ENCODE measurements around the gene IL22RA1.

IL22RA1 gene

GRCh38 chr1:24136956-24137539 is 5.9 kb downstream of the IL22RA1 start:
- DNase-seq = no peak

DNA sequence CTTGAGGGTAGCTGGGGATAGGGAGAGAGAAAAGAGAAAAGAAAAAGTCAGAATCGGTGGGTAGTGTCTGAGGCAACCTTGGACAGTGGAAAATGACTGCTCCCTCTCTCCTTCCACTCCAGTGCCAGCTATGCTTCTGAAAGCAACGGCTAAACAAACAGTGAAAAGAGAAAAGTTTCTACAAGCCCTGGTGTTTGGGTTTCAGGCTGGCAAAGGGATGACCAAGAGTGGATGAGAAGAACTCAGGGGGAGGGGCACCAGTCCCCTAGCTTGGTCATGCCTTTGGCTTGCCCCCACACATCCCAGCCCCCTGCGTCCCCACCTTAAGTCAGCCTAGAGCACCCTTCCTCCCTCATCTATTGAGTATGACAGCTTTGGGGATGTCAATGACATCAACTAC is 8.6 kb downstream of the IL22RA1 start:
- no peak for DNase-seq

DNA sequence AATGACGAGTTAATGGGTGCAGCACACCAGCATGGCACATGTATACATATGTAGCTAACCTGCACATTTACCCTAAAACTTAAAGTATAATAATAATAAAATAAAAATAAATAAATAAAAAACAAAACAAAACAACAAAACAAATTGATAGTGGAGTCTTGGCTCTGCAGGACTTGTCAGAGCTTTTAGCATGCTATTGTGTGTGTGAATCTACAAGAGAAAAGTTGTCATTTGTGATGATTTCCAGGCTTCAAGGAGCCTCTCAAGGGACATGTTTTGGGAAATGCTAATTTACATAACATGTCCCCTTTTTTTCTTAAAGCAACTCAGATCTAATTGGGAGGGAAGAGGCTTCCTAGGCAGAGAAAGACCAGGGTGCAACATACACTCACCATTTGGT is 9.1 kb downstream of the IL22RA1 start:
- DNase-seq = no peak

DNA sequence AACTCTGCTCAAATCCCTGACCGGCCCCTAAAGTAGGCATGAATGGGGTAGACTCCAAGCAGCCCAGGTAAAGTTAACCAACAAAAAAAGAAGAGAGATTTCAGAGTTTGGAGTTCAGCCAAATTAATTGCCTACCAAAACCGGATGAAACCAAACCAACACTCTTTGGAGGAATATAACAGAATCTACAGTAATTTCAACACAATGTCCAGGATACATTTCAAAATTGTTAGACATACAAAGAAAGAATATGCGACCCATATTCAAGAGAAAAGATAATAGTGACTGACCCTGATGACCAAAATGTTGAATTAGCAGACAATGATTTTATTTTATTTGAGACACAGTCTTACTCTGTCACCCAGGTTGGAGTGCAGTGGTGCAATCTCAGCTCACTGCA is 12.6 kb downstream of the IL22RA1 start:
- DNase-seq = no peak

DNA sequence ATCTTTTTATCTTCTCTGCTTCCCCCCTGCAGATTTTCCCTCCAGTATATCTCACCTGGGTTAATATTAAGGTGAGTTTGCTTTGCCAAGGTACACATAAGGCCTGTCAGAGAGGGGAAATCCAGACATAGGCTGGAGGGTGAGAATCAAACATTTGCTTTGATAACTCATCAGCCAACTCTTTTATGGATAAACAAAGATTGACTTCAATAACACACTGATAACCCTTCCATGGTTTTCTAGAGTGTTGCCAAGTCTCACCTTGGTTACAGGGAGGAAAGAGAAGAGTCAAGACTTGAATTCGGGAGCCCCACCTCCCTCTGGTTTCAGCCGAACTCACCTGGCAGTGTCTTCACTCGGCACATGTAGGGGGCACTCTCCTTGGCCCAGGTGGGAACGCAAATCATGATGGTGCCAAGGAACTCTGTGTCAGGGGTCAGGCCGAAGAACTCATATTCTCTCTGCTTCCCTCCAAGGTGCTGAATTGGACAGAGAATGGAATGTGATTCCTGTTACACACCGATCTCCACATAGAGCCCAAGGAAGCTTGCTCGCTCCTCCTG is 15.1 kb downstream of the IL22RA1 start:
- no peak for DNase-seq

- no peak for DNase-seq
These were observed 15.7 kb downstream of the IL22RA1 start for GRCh38 chr1:24127134-24127800.

GRCh38 chr1:24126672-24127023 is 16.3 kb downstream of the IL22RA1 start:
- DNase-seq = no peak

DNA sequence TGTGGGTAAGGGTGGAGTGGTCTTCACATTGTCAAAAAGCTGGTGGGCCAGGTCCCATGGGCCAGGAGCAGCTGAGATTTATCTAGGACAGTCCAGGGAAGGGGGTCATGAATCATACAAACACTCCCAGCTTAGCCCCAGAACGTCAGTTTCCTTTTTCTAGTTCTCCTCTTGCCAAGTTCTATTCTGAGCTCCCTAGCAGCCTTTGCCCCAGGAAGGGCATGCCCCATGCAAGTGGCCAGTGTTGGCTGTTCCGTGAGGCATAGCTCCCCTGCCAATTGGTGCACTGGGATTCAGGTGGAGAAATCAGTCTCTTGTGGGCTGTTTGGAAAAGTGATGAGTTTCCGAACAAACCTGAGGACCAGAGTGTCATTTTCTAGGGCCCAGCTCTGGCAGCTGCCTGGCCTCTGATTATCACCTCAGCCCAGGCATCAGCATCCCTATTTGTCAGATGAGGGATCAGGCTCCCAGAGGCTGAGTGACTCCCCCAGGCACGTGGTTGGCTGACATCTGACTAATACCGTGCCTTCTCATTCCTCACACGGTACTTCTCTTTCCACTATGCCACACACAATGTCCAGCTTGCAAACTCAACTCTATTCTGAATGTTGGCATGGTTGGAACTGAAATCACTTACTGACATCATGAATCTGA is 16.8 kb downstream of the IL22RA1 start:
- no peak for DNase-seq

- no peak for DNase-seq
These were observed 17.5 kb downstream of the IL22RA1 start for GRCh38 chr1:24125456-24125855.

DNA sequence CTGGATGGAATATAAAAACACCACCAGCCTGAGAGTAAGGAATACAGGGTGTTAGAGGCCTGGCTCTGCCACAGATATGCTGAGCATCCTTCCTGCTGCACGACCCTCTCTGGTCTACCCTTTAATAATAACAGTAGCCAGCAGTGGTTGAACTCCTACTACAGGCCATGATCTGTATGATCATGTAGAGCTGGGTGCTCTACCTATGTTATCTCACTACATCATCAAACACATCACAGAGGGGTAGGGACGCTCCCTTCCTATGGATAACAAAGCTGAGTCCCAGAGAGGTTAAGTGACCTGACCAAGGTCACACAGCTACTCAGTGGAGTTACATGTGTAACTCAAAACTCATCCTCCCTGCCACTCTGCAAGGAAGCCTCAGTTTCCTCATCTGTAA is 18.0 kb downstream of the IL22RA1 start:
- DNase-seq = no peak

DNA sequence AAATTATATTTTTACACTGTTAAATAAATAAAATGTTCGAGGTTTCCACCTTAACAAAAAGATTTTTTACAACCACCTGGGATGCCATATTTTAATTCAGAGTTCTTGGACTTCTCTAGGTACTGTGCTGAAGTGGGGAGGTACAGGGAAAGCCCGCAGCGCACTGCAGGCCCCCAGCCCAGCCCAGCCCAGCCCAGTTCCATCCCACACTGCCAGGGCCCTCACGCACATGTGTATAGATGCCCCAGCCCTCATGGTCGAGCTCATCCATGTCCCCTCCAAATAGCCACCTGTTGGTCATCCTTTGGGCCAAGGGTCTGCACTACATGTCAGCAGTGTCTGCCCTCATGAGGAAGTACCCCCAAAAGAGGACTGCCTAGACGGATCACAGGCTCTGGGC is 19.3 kb downstream of the IL22RA1 start:
- DNase-seq = no peak

- DNase-seq = no peak
These were observed 20.2 kb downstream of the IL22RA1 start for GRCh38 chr1:24122776-24123175.

DNA sequence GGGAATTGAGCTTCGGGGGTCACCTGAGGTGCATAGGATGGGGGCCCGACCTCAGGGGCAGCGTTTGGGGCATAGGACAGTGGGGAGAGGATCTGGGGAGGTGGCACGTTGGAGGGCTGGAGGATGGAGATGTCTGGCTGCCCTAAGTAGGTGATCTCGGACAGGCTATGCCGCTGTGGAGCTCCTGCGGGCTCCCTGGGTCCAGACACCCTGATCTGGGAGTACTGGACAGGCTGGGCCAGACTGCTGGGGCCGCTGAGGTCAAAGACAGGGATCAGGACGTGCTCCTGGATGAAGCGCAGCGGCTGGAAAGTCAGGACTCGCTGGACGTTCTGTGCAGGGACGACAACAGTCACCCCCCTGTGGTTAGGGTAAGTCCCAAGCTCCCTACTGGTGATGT is 21.5 kb downstream of the IL22RA1 start:
- DNase-seq = no peak

DNA sequence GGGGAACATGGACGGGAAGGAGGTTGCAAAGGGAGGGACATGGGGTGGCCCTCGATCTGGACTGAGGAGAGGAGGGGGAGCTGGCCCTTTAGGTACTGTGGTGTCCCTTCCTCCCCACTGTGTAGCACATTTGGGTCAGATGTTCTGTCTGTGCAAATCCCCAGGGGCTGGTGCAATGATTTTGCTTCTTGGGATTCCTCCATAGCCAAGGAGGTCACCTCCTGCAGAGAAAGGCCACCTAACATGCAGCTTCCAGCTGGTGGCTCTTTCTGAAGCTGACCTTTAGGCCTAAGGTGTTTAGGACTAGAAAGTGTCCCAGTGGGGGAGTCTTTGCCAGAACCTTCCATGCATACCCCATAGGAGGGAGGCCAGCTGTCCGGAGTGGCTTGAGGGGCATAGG is 22.0 kb downstream of the IL22RA1 start:
- no peak for DNase-seq

- no peak for DNase-seq
These were observed 22.8 kb downstream of the IL22RA1 start for GRCh38 chr1:24119859-24120756.

- DNase-seq = no peak
These were observed 23.5 kb downstream of the IL22RA1 start for GRCh38 chr1:24119489-24119858.

DNA sequence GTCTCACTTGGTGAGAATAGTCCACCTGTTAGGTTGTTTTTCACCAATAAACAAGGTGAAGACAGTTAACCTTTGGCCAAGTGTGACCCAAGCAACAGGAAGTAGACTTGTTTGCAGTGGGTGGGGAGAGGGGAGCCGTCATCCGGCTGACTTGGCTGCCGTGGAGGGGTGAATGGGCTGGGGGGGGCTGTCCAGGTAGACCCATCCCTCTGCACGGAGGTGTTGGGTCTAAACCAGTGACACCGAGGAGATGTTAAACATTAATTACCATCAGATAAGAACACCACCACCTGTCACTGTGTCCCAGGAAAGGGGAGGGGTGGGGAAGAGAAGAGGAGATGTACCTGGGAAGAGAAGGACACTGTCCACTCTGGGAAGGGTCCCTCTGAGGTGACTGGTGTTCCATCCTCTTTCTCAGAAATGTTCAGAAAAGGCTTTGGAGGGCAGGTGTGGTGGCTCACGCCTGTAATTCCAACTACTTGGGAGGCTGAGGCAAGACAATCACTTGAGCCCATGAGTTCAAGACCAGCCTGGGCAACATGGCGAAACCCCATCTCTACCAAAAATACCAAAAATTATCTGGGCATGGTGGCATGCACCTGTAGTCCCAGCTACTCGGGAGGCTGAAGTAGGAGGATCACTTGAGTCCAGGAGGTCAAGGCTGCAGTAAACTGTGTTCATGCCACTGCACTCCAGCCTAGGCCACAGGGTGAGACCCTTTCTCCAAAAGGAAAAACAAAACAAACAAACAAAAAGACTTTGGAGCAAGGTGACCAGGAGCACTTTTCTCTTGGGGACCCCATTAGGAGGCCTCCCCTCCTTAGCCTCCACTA is 24.3 kb downstream of the IL22RA1 start:
- no peak for DNase-seq

GRCh38 chr1:24117722-24118409 is 25.1 kb downstream of the IL22RA1 start:
- DNase-seq = no peak

DNA sequence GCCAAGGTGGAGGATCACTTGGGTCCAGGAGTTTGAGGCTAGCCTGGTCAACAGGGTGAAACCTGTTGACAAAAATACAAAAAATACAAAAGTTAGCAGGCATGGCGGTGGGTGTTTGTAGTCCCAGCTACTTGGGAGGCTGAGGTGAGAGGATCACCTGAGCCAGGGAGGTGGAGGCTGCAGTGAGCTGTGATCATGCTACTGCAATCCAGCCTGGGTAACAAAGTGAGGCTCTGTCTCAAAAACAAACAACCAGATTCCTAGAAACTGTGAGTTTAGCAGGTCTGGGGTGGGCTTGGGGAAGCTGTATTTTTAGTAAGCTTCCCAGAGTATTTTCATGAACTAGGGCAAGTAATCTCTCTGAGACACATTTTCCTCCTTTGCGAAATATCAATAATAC is 25.8 kb downstream of the IL22RA1 start:
- no peak for DNase-seq

DNA sequence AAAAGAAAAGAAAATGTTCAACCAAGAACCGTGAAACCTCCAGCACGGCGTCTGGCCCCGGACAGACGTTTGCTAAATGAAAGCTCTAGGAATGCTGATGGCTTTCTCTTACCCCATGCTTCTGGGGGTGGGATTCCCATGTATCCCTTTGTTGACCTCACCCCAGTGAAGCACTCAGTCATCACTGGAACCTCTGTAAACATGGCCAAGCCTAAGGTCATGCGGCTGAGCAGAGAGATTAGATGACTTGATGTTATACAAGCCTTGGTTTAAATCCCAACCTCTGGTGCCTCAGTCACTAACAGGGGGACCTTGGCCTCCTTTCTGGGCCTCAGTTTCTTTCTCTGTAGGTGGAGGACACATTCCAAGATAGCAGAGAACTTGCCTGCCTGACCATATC is 28.2 kb downstream of the IL22RA1 start:
- DNase-seq = no peak

GRCh38 chr1:24113641-24114033 is 29.3 kb downstream of the IL22RA1 start:
- no peak for DNase-seq
